Renal pelvis (tissue), 12 donors: Measurements from ENCODE around the gene TXNDC5. TPM values are rescaled to one million over a fixed set of nuclear protein-coding genes. Genes with fewer than 3 reads are reported as not detected.
A peak's percentile ranks its signal among the peaks of the same experiment; 100 is the strongest.

Source experiments
- DNase-seq: peaks from one replicate; pipeline ENCODE4 v3.0.0-alpha.2; 2013
- long read RNA-seq, 16 experiments: transcript quantifications; one replicate each; lab custom pipeline, GENCODE V29; 2026
- polyA plus RNA-seq, 3 donors: library from polyadenylated mRNA; unstranded; fragments of 120-200 nt; gene quantifications; one replicate each; pipeline ENCODE4 v1.2.1, GENCODE V29; 2013; ENCODE audit not compliant: insufficient read length in 3 of 3

TXNDC5 gene
- 100 to 1,000 TPM in 1 of 3 donors, 10 to 100 TPM in 2; 94.2 to 122 (median 97.1) TPM for polyA plus RNA-seq
- long read RNA-seq, donor 1, transcript TXNDC5-201 (10 exons, 2,964 nt): major isoform, 26 of 27 reads
- long read RNA-seq, donor 1, partial matches to known transcripts: 0 of 27 reads
- long read RNA-seq, donor 1, other reads (novel, unspliced or antisense): 0 of 27 reads
- long read RNA-seq, donor 2, transcript TXNDC5-201 (10 exons, 2,964 nt): major isoform, 38 of 39 reads
- long read RNA-seq, donor 2, partial matches to known transcripts: 0 of 39 reads
- long read RNA-seq, donor 2, other reads (novel, unspliced or antisense): 0 of 39 reads
- long read RNA-seq, donor 3, transcript TXNDC5-201 (10 exons, 2,964 nt): major isoform, 24 of 25 reads
- long read RNA-seq, donor 3, partial matches to known transcripts: 0 of 25 reads
- long read RNA-seq, donor 3, other reads (novel, unspliced or antisense): 0 of 25 reads
- long read RNA-seq, donor 4, transcript TXNDC5-201 (10 exons, 2,964 nt): major isoform, 16 of 16 reads
- long read RNA-seq, donor 4, partial matches to known transcripts: 0 of 16 reads
- long read RNA-seq, donor 4, other reads (novel, unspliced or antisense): 0 of 16 reads
- long read RNA-seq, donor 5, transcript TXNDC5-201 (10 exons, 2,964 nt): major isoform, 14 of 14 reads
- long read RNA-seq, donor 5, partial matches to known transcripts: 0 of 14 reads
- long read RNA-seq, donor 5, other reads (novel, unspliced or antisense): 0 of 14 reads
- long read RNA-seq, donor 6, transcript TXNDC5-201 (10 exons, 2,964 nt): major isoform, 33 of 33 reads
- long read RNA-seq, donor 6, partial matches to known transcripts: 0 of 33 reads
- long read RNA-seq, donor 6, other reads (novel, unspliced or antisense): 0 of 33 reads
- long read RNA-seq, donor 7, transcript TXNDC5-201 (10 exons, 2,964 nt): major isoform, 53 of 54 reads
- long read RNA-seq, donor 7, partial matches to known transcripts: 0 of 54 reads
- long read RNA-seq, donor 7, other reads (novel, unspliced or antisense): 0 of 54 reads
- long read RNA-seq, donor 8, transcript TXNDC5-201 (10 exons, 2,964 nt): major isoform, 32 of 33 reads
- long read RNA-seq, donor 8, partial matches to known transcripts: 0 of 33 reads
- long read RNA-seq, donor 8, other reads (novel, unspliced or antisense): 0 of 33 reads
- long read RNA-seq, donor 9, transcript TXNDC5-201 (10 exons, 2,964 nt): major isoform, 26 of 28 reads
- long read RNA-seq, donor 9, partial matches to known transcripts: 0 of 28 reads
- long read RNA-seq, donor 9, other reads (novel, unspliced or antisense): 0 of 28 reads
- long read RNA-seq, donor 10, transcript TXNDC5-201 (10 exons, 2,964 nt): major isoform, 26 of 86 reads
- long read RNA-seq, donor 10, partial matches to known transcripts: 59 of 86 reads
- long read RNA-seq, donor 10, other reads (novel, unspliced or antisense): 0 of 86 reads
- long read RNA-seq, donor 11, transcript TXNDC5-201 (10 exons, 2,964 nt): major isoform, 24 of 25 reads
- long read RNA-seq, donor 11, partial matches to known transcripts: 0 of 25 reads
- long read RNA-seq, donor 11, other reads (novel, unspliced or antisense): 0 of 25 reads
- long read RNA-seq, donor 12, transcript TXNDC5-201 (10 exons, 2,964 nt): major isoform, 43 of 43 reads
- long read RNA-seq, donor 12, partial matches to known transcripts: 0 of 43 reads
- long read RNA-seq, donor 12, other reads (novel, unspliced or antisense): 0 of 43 reads
- long read RNA-seq, donor 13, transcript TXNDC5-201 (10 exons, 2,964 nt): major isoform, 12 of 12 reads
- long read RNA-seq, donor 13, partial matches to known transcripts: 0 of 12 reads
- long read RNA-seq, donor 13, other reads (novel, unspliced or antisense): 0 of 12 reads
- long read RNA-seq, donor 14, transcript TXNDC5-201 (10 exons, 2,964 nt): major isoform, 44 of 55 reads
- long read RNA-seq, donor 14, partial matches to known transcripts: 5 of 55 reads
- long read RNA-seq, donor 14, other reads (novel, unspliced or antisense): 6 of 55 reads
- long read RNA-seq, donor 15, transcript TXNDC5-201 (10 exons, 2,964 nt): major isoform, 53 of 54 reads
- long read RNA-seq, donor 15, partial matches to known transcripts: 0 of 54 reads
- long read RNA-seq, donor 15, other reads (novel, unspliced or antisense): 0 of 54 reads
- long read RNA-seq, donor 16, transcript TXNDC5-201 (10 exons, 2,964 nt): major isoform, 29 of 30 reads
- long read RNA-seq, donor 16, partial matches to known transcripts: 0 of 30 reads
- long read RNA-seq, donor 16, other reads (novel, unspliced or antisense): 0 of 30 reads

DNA sequence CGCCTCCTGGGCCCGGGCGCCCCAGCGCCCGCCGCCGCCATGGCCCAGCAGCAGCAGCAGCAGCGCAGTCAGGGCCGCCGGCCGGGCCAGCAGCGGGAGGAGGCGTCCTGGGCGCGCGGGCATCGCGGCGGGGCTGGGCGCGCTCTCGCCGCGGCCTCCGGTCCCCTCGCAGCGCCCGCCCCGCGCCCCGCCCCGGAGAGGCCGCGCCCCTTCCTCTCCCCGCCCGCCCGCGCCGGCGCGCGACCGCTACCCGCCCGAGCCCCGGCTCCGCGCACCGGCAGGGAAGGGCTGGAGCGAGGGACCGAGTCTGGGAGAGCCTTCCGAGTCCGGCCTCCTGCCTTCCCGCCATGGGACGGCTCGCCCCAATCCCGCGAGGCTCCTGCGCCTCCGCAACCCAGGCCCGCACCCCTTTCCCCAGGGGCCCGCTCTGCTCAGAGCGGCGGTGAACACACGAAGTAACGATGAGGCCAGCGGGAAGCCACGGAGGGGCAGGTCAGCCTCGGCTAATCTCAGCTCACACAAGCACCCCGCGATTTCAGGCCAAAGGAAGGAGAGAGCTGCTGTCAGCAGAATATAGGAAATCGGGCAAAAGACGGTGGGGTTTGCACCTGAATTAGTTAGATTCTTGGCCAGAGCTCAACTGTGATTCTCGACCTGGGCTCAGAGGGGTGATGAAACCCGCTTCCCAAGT is at the start of gene TXNDC5:
Gene TXNDC5 (minus strand): TSS at position 135 of the 691 bp plus-strand sequence. CDS start 12 bp downstream, at position 123.
- peak; percentile 76 for DNase-seq

DNA sequence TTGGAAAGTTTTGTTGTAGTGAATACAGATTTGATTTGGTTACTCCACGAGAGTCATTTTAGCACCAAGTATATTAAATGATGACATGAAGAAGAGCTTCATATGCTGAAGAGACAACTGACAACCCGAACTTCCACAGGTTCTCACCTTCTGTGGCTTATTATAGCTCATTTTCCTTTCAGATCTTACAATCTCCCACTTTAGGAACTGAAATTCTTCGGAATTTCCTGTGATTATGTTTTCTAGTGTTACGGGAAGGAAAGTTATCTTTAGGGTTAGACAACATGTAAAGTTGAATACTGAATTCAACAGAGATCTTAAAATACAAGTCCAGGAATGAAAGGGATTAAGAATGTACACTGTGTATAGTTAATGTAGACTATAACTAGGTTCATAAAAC is 49.6 kb upstream of the TXNDC5 start:
- DNase-seq: no peak

DNA sequence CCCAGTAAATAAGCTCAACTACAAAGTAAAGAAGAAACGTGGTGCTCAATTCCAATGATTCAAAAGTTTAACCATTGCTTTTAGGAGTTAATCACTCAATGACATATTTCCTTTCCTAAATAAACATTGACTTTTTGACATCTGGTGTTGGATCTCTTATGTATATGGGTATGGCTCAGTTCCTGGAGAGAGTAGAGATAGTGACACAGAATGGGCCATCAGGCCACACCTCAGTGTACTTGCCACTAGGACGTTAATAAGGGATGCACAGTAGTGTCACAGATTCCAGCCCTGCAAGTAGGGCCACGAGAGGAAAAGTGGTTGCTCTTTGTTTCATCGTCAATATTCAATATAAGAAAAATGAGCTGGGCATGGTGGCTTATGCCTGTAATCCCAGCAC is 48.9 kb upstream of the TXNDC5 start:
- DNase-seq: no peak

DNA sequence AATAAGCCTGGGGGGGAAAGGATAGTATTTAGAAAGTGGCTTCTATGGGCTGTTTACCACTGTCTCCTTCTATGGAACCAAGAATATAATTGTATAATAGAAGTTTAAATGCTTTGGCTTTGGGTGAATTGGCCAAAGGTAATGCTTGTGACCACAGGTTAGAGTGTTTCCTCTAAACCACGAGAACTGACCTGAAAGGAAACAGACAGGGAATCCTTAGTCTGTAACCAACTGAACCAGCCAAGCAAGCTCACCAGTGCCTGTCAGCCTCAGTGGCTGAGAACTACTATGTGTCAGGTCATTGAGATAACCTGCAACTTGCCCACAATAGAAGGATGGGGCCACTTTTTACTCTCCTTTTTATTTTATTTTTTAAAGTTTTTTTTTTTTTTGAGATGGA is 47.9 kb upstream of the TXNDC5 start:
- no peak for DNase-seq

DNA sequence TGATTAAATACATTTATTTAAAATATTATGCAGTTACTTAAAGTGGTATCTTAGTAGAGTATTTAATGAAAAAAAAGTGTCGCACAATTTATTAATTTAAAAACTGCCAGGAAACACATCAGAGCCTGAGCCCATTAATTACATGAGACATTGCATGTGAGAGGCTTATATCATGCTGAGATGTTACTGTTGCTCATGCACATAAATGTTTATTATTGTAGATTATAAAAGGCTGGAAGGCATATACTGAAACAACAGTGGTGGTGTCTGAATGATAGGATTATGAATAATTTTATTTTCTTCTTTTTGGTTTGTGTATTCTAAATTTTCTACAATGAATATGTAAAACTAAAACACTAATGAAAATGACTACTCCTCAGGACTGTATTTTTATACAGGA is 45.7 kb upstream of the TXNDC5 start:
- no peak for DNase-seq

DNA sequence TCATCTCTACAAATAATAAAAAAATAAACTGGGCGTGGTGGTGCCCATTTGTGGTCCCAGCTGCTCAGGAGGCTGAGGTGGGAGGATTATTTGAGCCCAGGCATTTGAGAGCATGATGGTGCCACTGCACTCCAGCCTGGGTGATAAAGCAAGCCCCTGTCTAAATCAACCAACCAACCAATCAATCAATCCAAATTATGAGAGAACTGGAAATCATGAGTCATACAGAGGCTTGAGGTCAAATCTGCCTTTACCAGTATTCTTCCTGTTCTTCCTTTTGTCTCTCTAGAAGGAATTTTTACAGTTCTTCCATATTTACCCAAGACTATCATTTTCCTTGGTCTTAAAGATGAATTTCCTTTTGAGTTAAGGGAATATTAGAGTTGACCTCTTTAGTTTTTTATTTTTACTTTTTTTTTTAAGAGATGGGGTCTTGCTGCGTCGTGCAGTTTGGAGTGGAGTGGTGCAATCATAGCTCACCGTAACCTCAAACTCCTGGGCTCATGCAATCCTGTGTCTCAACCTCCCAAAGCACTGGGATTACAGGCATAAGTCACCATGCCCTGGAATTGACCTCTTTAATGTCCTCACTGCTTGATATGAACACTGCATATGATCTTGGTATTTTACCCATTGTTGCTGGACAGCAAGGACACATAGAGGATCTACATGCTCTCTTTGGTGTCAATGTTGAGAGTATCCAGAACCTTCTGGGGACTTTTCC is 44.1 kb upstream of the TXNDC5 start:
- no peak for DNase-seq

DNA sequence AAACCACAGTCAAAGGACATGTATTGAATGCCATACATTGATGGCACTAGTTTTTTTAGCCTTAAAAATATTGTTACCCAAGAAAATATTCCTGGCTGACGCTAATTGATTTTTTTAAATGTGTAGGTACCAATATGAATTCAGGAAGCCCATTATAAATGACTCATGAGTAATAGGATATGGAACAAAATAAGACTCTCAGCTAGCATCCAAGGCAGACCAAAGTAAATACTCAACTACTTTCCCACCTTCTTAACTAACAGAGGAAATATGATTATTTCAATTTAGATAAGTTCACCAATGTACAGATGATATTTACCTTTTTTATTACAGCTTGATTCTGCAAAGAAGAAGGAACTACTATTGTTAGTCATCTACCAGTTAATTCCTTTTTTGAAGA is 43.2 kb upstream of the TXNDC5 start:
- no peak for DNase-seq

DNA sequence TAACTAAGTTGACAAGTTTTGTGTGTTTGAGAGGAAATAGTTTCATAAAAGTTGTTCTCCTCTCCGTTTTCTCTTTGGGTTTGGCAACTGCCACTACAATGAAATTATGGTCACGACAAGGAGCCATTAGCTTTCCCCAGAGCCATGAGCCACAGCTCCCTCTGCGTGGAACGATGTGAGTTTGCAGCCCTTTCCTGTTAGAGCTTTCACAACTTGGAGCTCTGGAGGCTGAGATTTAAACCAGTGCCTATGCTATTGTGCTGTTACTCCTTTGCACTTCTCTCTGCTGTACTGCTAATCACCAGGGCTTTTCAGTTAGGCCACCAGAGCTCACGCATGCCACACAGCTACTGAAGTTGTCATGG is 29.3 kb upstream of the TXNDC5 start:
- DNase-seq: no peak

DNA sequence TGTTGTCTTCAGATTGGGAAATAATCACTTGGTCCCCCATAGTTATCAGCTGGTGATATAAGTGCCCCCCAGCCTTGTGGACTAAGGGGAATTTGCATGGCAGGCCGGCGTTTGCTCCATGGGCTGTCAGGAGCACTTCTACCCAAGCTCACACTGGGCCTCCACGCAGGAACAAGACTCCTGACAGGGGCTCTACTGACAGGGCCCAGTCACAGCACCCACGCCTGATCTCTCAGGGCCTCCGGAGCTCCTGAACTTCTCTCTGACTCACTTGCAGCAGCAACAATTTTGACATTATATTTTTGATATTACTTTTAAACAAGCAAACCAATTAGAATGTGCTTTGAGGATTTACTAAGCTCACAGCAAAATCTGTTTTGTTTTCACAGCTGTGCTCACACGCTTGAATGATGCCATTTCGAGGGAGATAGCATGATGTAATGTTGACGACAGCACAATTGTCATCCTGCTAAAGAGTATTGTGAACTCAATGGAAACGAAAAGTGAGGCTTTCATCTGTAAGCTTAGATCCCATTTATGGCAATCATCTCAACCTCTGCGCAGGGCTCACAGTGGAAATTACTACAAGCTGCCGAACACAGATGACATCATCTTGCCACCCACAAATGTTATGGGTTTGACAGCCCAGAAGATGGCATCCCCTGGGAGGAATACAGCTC is 28.7 kb upstream of the TXNDC5 start:
- DNase-seq: no peak

DNA sequence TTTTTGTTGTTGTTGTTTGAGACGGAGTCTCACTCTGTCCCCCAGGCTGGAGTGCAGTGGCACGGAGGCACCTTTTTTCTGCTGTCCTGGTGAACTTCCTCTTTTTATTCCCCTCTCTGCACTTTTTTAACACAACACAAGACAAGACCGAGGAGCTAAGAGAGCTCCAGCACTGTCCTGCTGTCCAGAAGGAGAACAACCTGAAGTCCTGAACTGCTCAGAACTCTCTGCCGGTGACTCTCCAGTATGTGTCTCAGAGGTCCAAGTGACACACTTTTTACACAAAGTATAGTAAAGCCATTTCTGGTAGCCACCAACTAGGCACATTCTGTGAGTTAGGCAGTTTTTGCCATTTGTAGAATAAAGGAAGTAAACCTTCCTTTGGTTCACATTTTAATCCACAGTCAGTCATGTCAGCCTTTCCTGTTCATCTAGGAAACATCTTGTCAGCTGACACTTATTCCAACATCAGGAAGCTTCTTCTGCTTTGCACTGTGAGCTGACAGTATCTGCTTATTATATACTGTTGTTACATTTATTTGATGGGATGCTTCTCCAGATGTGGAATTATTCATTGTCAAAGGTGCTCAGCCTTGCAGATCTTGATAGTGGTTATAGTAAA is 28.1 kb upstream of the TXNDC5 start:
- DNase-seq: no peak

DNA sequence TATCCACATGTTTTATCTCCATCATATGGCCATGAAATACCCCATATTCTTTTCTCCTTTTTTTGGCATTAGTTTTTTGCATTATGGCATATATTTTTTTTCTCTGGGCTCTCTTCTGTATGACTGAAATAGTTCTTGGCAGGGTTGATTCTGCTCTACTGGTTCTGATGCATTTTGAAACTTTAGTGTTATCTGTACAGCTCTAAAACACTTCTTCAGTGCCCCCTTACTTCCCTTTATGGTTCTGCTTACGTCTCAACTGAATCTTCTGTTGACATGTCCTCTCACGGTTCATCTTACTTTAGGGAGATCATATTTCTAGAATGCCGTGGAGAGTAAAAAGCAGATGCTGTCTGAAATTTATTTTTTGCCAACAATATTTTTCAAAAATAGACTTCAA is 23.2 kb upstream of the TXNDC5 start:
- DNase-seq: no peak

DNA sequence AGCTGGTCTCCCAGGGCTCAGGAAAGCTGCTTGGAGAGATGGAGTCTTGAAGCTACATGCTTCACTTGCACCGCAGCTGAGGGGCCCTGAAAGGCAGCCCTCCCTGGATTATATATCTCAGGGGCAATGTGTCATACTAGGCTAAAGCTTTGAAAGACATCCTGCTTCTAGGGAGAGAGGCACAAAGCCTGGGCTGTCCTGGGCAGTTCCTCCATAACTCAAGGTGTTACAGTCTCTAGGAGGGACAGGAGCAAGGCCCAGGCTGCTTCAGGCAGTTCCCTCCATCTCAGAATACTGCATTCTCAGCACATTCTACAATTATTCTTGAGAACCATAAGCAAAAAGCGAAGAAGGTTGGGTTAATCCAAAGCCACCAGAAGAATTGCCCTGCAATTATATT is 22.0 kb upstream of the TXNDC5 start:
- DNase-seq: no peak

DNA sequence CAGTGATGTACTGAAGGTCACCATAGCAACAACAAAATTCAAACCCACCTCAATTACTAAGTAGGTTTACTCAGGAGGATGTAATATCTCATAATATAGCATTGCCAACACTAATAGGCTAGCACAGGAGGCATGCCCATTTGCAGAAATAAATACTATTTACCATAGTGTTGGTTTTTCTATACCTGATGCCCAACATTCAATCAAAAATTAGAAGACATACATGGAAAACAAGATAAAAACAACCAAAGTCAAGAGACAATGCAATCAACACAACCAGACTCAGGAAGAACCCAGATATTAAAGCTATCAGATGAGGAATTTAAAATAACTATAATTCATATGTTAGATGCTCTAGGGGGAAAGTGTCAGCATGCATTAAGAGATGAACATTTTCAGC is 14.3 kb upstream of the TXNDC5 start:
- DNase-seq: no peak

DNA sequence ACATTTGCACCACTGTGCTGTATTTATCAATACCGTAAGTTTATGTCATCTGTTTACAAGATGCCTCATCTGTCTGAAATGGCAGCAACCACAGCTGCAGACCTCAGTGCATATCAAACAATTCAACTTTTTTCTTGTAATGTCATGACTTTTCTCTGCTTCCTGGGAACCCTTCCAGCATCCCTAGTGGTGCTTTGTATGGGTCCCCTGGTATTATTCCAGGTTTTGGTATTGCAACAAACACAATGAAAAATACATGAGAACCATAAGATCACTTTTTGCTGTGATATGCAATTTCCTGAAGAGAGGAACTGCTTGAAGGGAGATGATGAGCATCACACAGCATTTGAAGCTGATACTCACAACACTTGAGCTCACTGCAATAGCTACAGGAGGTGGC is 12.0 kb upstream of the TXNDC5 start:
- DNase-seq: no peak

DNA sequence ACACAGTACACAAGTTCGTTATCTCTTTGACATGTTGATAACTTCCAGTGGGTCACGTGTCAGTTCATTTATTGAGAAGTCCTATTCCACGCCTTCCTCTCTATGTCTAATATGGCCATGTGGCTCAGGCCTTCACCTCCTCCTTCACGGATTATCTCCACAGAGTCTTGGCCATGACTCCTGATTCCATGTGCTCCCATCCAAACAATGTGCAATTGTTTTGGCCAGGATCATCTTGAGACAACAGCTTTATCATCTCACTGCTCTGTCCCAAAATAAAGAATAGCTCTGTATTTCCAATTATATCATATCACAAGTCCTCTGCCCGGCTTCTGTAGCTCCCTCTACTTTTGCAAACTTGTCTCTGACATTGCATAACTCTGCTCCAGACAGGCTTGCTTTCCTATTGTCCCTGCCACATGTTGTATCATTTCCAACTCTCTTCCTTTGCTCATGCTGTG is 11.1 kb upstream of the TXNDC5 start:
- DNase-seq: no peak

DNA sequence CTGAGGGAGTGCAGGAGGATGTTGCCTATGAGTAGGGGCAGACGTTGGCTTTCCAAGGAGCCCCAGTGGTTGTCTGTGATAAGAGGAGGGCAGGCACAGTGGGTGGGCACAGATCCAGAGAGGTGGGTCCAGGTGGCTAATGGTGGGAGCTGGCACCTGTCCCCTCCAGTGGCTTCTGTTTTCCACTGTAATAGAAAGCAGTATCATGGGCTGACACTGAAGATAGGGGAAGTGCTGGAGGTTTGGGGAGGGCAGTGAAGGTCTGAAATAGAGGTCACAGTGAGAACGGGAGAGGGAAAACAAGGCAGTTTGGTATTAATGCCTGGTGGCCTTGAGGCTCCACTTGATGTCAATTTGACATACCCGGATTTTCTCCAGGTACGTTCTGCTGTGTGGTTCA is 10.5 kb upstream of the TXNDC5 start:
- DNase-seq: no peak

DNA sequence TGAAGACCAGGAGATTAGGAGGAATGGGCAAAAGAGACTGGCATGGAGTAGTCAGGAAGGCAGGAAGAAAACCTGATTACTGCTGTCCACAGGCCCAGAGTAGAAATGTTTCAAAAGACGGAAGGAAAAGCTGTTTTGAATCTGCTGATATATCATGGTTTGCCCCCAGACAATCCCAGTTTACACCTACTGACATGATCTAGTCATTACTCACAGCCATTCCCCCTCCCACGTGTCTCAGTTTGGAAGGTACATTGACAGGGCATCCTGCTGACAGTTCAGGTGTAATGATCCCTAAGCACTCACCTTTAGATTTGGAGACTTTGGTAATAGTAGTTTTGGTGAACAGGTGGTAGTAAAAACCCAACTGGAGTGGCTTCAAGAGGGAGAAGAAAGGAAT is 9.8 kb upstream of the TXNDC5 start:
- DNase-seq: no peak
